Inflammatory macrophage (primary cell): ENCODE measurements around the gene COA5.
A peak's percentile ranks its signal among the peaks of the same experiment; 100 is the strongest.

Experiments
- DNase-seq, 2 donors: peaks; one replicate each; pipeline ENCODE4 v3.0.0-alpha.2; 2020 to 2022

The COA5 gene

GRCh38 chr2:98571121-98571701, 37.1 kb downstream of the COA5 start:
- DNase-seq = no peak

GRCh38 chr2:98570356-98570755, 38.0 kb downstream of the COA5 start:
- DNase-seq = no peak

GRCh38 chr2:98569915-98570314, 38.4 kb downstream of the COA5 start:
- no peak for DNase-seq

GRCh38 chr2:98569197-98569793, 39.0 kb downstream of the COA5 start:
- DNase-seq = peak; percentile 32 to 36

GRCh38 chr2:98568161-98568956, 40.0 kb downstream of the COA5 start:
- DNase-seq = no peak

GRCh38 chr2:98565941-98566340, 42.4 kb downstream of the COA5 start:
- no peak for DNase-seq

- DNase-seq = no peak
Measured at GRCh38 chr2:98565286-98565860, 42.9 kb downstream of the COA5 start.

GRCh38 chr2:98564541-98565132, 43.7 kb downstream of the COA5 start:
- DNase-seq = peak in 1 of 2 donors; percentile 31

- DNase-seq = no peak
Measured at GRCh38 chr2:98563394-98563793, 44.9 kb downstream of the COA5 start.

GRCh38 chr2:98561902-98562695, 46.2 kb downstream of the COA5 start:
- DNase-seq = no peak

- DNase-seq = no peak
Measured at GRCh38 chr2:98561018-98561417, 47.3 kb downstream of the COA5 start.

- DNase-seq = no peak
Measured at GRCh38 chr2:98560256-98560771, 48.0 kb downstream of the COA5 start.

GRCh38 chr2:98559581-98559980, 48.7 kb downstream of the COA5 start:
- DNase-seq = no peak

- no peak for DNase-seq
Measured at GRCh38 chr2:98558852-98559530, 49.3 kb downstream of the COA5 start.

GRCh38 chr2:98556344-98557033, 51.8 kb downstream of the COA5 start:
- peak in 1 of 2 donors; percentile 10 for DNase-seq

GRCh38 chr2:98555696-98556095, 52.6 kb downstream of the COA5 start:
- DNase-seq = no peak

- no peak for DNase-seq
Measured at GRCh38 chr2:98554116-98554861, 54.0 kb downstream of the COA5 start.

- DNase-seq = no peak
Measured at GRCh38 chr2:98552499-98553179, 55.7 kb downstream of the COA5 start.

GRCh38 chr2:98551316-98551715, 57.0 kb downstream of the COA5 start:
- DNase-seq = no peak
